NB4 (cell line): ENCODE results near the gene ATP6V0E1.

ENCODE experiments used
- DNase-seq: peaks from one replicate; pipeline ENCODE4 v3.0.0; 2010; ENCODE audit warnings: low read depth
- H3K4me3 ChIP-seq: one replicate; pipeline ENCODE4 v1.5.1; 2011; ENCODE audit warnings: mild to moderate bottlenecking, low read depth, low read length, moderate library complexity
- CTCF ChIP-seq: IDR thresholded peaks from one replicate; pipeline ENCODE4 v1.5.1; 2012; ENCODE audit warnings: low read depth, low read length
- MAX ChIP-seq: IDR thresholded peaks from 2 replicates; pipeline ENCODE4 v1.6.1; 2011; ENCODE audit warnings: low read depth, low read length
- MYC ChIP-seq: IDR thresholded peaks from 2 replicates; pipeline ENCODE4 v1.6.1; 2011; ENCODE audit warnings: low read depth, low read length
- POLR2A ChIP-seq: IDR thresholded peaks from 2 replicates; pipeline ENCODE4 v1.6.1; 2011; ENCODE audit warnings: mild to moderate bottlenecking; ENCODE audit not compliant: insufficient read length; ENCODE audit errors: extremely low read depth

ATP6V0E1 gene

DNA sequence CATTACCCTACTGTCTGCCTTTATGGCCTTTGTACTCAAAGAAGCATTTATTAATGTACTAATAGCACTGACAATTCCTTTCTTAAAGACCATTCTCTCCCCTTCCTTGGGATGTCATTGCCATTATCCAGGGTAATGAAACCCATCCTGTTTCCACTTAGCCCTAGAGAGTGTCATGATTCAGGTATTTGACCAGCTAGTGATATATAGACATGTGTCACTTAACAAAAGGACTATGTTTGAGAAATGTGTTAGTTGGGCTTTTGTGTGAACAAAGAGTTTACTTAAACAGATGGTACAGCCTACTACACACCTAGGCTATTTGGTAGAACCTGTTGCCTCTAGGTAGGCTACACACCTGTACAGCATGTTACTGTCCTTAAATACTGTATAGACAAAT lies 2.0 kb downstream of the ATP6V0E1 start:
- no peak for TF ChIP-seq MAX
- H3K4me3 ChIP-seq = peak overlapping the region; percentile 51
- DNase-seq = no peak

- TF ChIP-seq POLR2A (no peak), CTCF (no peak), MAX (no peak), MYC (no peak)
- no peak overlapping the region for H3K4me3 ChIP-seq
- no peak for DNase-seq
These were observed 4.7 kb downstream of the ATP6V0E1 start for GRCh38 chr5:172988276-172988675.

- DNase-seq = no peak
- H3K4me3 ChIP-seq = no peak overlapping the region
- no peak for TF ChIP-seq MYC
- no peak for TF ChIP-seq CTCF
- TF ChIP-seq MAX = no peak
- no peak for TF ChIP-seq POLR2A
These were observed 7.2 kb downstream of the ATP6V0E1 start for GRCh38 chr5:172990776-172991175.

DNA sequence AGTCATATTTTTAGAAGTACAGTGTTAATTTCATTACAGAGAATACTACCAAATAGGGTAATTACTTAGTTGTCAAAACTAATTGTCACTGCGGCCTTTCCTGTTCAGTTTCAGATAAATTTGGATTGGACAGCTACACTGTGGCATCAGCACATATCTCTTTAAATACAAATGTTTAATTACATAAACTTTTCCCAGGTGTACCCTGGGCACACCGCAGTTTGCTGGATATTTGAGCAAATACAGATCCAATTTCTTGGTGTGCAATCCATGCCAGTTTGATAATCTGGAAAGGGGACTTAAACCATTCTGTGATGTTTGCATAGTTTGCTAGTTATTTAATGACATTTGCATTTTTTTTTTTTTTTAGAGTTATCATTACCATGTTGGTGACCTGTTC lies 10.8 kb downstream of the ATP6V0E1 start:
- no peak overlapping the region for H3K4me3 ChIP-seq
- no peak for TF ChIP-seq MYC
- TF ChIP-seq CTCF = no peak
- TF ChIP-seq POLR2A = no peak
- TF ChIP-seq MAX = no peak
- no peak for DNase-seq

- no peak for TF ChIP-seq CTCF
- no peak for TF ChIP-seq POLR2A
- no peak for TF ChIP-seq MAX
- no peak for TF ChIP-seq MYC
- H3K4me3 ChIP-seq = no peak overlapping the region
- no peak for DNase-seq
These were observed 15.9 kb downstream of the ATP6V0E1 start for GRCh38 chr5:172999372-172999973.

- H3K4me3 ChIP-seq = no peak overlapping the region
- TF ChIP-seq CTCF (no peak), POLR2A (no peak), MAX (no peak), MYC (no peak)
- no peak for DNase-seq
These were observed 16.4 kb downstream of the ATP6V0E1 start for GRCh38 chr5:172999974-173000373.
